HEK293T (cell line): ENCODE results near the gene YAF2.
A peak's percentile ranks its signal among the peaks of the same experiment; 100 is the strongest.

Experiments
- CTCF ChIA-PET: fragments of 350-600 bp; formaldehyde crosslinking; extraction: SDS; loops from one replicate; lab custom pipeline; 2021; ENCODE audit warnings: antibody characterized with exemption, inconsistent platforms; lab: Yijun Ruan, JAX
- POLR2A ChIA-PET: fragments of 350-600 bp; formaldehyde crosslinking; extraction: SDS; loops from one replicate; lab custom pipeline; 2020; ENCODE audit warnings: antibody characterized with exemption, inconsistent platforms; lab: Yijun Ruan, JAX
- DNase-seq: peaks from one replicate; pipeline ENCODE4 v3.0.0; 2012; ENCODE audit warnings: mixed read lengths; ENCODE audit errors: extremely low spot score
- ARNT ChIP-seq: fragments of 450-650 bp; IDR thresholded peaks from 2 replicates; pipeline ENCODE4 v1.6.1; 2017; ENCODE audit warnings: mild to moderate bottlenecking
- BHLHE40 ChIP-seq: fragments of 450-650 bp; IDR thresholded peaks from 2 replicates; pipeline ENCODE4 v1.6.1; 2016; ENCODE audit warnings: mild to moderate bottlenecking, moderate library complexity, borderline replicate concordance
- CTBP1 ChIP-seq: fragments of 450-650 bp; IDR thresholded peaks from 2 replicates; pipeline ENCODE4 v1.6.1; 2016; ENCODE audit warnings: borderline replicate concordance
- ELF4 ChIP-seq: fragments of 450-650 bp; IDR thresholded peaks from 2 replicates; pipeline ENCODE4 v1.6.1; 2017; ENCODE audit warnings: antibody characterized with exemption
- FOXA1 ChIP-seq: fragments of 450-650 bp; IDR thresholded peaks from 2 replicates; pipeline ENCODE4 v1.6.1; 2016; ENCODE audit warnings: mild to moderate bottlenecking
- FOXK2 ChIP-seq: fragments of 450-650 bp; IDR thresholded peaks from 2 replicates; pipeline ENCODE4 v1.6.1; 2016; ENCODE audit warnings: mild to moderate bottlenecking
- FOXM1 ChIP-seq: fragments of 450-650 bp; IDR thresholded peaks from 2 replicates; pipeline ENCODE4 v1.6.1; 2017; ENCODE audit warnings: mild to moderate bottlenecking, borderline replicate concordance
- HDGF ChIP-seq: fragments of 450-650 bp; IDR thresholded peaks from 2 replicates; pipeline ENCODE4 v1.6.1; 2017; ENCODE audit warnings: antibody characterized with exemption, borderline replicate concordance
- L3MBTL2 ChIP-seq: fragments of 450-650 bp; conservative IDR thresholded peaks from 2 replicates; pipeline ENCODE4 v1.6.1; 2016; ENCODE audit warnings: mild to moderate bottlenecking
- LEF1 ChIP-seq: fragments of 450-650 bp; IDR thresholded peaks from 2 replicates; pipeline ENCODE4 v1.6.1; 2017; ENCODE audit warnings: mild to moderate bottlenecking, borderline replicate concordance
- NFRKB ChIP-seq: fragments of 450-650 bp; IDR thresholded peaks from 2 replicates; pipeline ENCODE4 v1.6.1; 2016; ENCODE audit warnings: mild to moderate bottlenecking, moderate library complexity
- PKNOX1 ChIP-seq: fragments of 450-650 bp; IDR thresholded peaks from 2 replicates; pipeline ENCODE4 v1.6.1; 2016
- SP1 ChIP-seq: fragments of 450-650 bp; IDR thresholded peaks from 2 replicates; pipeline ENCODE4 v1.6.1; 2017
- SUZ12 ChIP-seq: fragments of 450-650 bp; IDR thresholded peaks from 2 replicates; pipeline ENCODE4 v1.6.1; 2016; ENCODE audit warnings: mild to moderate bottlenecking
- TARDBP ChIP-seq: fragments of 450-650 bp; IDR thresholded peaks from 2 replicates; pipeline ENCODE4 v1.6.1; 2016
- ZNF384 ChIP-seq: fragments of 450-650 bp; IDR thresholded peaks from 2 replicates; pipeline ENCODE4 v1.6.1; 2016

YAF2 gene

GRCh38 chr12:42238240-42239140, at the start of gene YAF2:
YAF2 (minus strand) TSS chr12:42238248; CDS start chr12:42238180, 68 bp downstream.
- TF ChIP-seq L3MBTL2 (peak; percentile 80), LEF1 (no peak)
- ChIA-PET CTCF (interaction anchor here (0.5 kb wide), 1 partner anchor 20 kb away, joined by 3 read pairs; no protein-coding TSS in a partner anchor), POLR2A (interaction anchor here (0.6 to 2.0 kb wide), 4 partner anchors 9 to 93 kb away, joined by 3 to 6 read pairs (median 4); partner anchors contain the start of gene GXYLT1)
- peak; percentile 92 for DNase-seq

GRCh38 chr12:42286741-42287140, 48.7 kb upstream of the YAF2 start:
- CTCF ChIA-PET: no interaction called here
- DNase-seq: no peak
- POLR2A ChIA-PET: no interaction called here
- TF ChIP-seq SUZ12 (no peak), SP1 (no peak), ARNT (no peak), FOXM1 (no peak), HDGF (no peak), TARDBP (no peak), BHLHE40 (no peak), LEF1 (no peak), PKNOX1 (no peak), FOXA1 (no peak), FOXK2 (no peak), NFRKB (no peak), ZNF384 (no peak), L3MBTL2 (no peak), CTBP1 (no peak), ELF4 (no peak)

- CTCF ChIA-PET: no interaction called here
- POLR2A ChIA-PET: no interaction called here
- no peak for TF ChIP-seq CTBP1
- no peak for TF ChIP-seq PKNOX1
- TF ChIP-seq BHLHE40: no peak
- TF ChIP-seq NFRKB: no peak
- TF ChIP-seq HDGF: no peak
- no peak for TF ChIP-seq FOXA1
- no peak for TF ChIP-seq ELF4
- no peak for DNase-seq
Observed at GRCh38 chr12:42285431-42285830, 47.4 kb upstream of the YAF2 start.

- no peak for TF ChIP-seq FOXM1
- no peak for TF ChIP-seq SUZ12
- no peak for TF ChIP-seq CTBP1
- TF ChIP-seq FOXA1: no peak
- no peak for TF ChIP-seq HDGF
- TF ChIP-seq NFRKB: no peak
- no peak for TF ChIP-seq ZNF384
- TF ChIP-seq BHLHE40: no peak
- no peak for TF ChIP-seq ARNT
- TF ChIP-seq ELF4: no peak
- no peak for TF ChIP-seq LEF1
- no peak for TF ChIP-seq PKNOX1
- TF ChIP-seq FOXK2: no peak
- no peak for TF ChIP-seq SP1
- CTCF ChIA-PET: no interaction called here
- POLR2A ChIA-PET: no interaction called here
- DNase-seq: no peak
Observed at GRCh38 chr12:42284876-42285275, 46.8 kb upstream of the YAF2 start.

- ChIA-PET POLR2A (no interaction called here), CTCF (no interaction called here)
- no peak for DNase-seq
- TF ChIP-seq SUZ12 (no peak), TARDBP (no peak), FOXA1 (no peak), BHLHE40 (no peak), PKNOX1 (no peak)
Observed at GRCh38 chr12:42284157-42284556, 46.1 kb upstream of the YAF2 start.

GRCh38 chr12:42283739-42284138, 45.7 kb upstream of the YAF2 start:
- no peak for TF ChIP-seq HDGF
- TF ChIP-seq L3MBTL2: no peak
- no peak for TF ChIP-seq ZNF384
- TF ChIP-seq SP1: no peak
- TF ChIP-seq ARNT: no peak
- no peak for TF ChIP-seq FOXK2
- no peak for TF ChIP-seq LEF1
- no peak for TF ChIP-seq TARDBP
- no peak for TF ChIP-seq ELF4
- no peak for TF ChIP-seq FOXA1
- no peak for TF ChIP-seq CTBP1
- TF ChIP-seq SUZ12: no peak
- CTCF ChIA-PET: no interaction called here
- DNase-seq: no peak
- POLR2A ChIA-PET: no interaction called here
